ENCODE results near the gene COX18. TPM values are rescaled to one million over a fixed set of nuclear protein-coding genes. Genes with fewer than 3 reads are reported as not detected.

The COX18 gene
- total RNA-seq, 1 experiment from 2014 or later = 23.4 TPM

DNA sequence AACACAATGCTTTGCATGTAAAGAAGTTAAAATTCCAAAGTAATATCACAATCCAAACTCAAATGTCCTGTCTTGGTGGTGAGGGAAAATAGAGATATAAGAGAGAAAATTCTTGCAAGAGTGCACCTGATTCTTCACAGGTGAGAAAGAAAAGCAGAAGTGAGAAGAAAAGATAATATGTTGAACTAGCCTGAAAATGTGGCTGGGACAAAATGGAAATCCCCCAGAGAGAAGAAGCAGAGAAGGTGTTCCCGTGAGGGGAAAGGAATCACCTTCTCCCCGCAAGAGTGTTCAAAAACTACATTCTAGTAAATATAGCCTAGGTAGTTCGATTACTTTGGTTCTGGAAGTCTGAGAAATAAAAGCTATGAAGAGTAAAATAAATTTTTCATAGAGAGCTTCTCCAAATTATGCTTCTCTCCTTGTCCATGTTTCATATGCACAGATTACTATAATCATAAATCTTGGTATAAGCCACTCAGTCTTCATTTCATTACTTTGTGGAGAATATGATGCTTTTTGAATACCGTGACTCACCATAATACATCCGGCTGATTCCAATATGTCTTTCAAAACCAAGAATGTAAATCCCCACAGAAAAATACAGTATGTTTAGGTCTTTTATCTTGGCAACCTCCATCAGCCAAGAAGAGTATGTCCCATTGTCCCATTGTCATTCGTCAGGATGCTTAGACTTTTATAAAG lies 63.1 kb downstream of the COX18 start:
- no peak for DNase-seq (ENCODE audit: low read depth)
- in situ Hi-C loops (cut with HindIII; ENCODE audit: low pct_unique_long_range_greater_than_20kb, low sequenced_read_pairs) = no loop called here

DNA sequence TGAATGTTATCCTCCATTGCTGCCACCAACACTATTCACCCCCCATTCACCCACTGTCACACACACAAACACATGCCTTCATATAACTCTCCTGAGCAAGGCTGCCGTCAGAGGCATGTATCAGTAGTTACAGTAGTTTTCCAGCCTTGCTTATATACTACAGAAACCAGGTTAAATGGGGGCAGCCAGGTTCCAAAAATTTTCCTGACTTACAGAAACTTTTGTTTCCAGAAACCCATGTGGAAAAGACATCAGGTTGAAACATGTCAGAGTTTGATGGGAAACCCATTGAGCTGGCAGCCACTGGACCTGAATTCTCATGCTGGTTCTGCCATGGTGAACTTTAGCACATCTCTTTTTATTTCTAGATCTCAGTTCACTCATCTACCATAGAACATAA lies 64.0 kb downstream of the COX18 start:
- in situ Hi-C loops (cut with HindIII; ENCODE audit: low pct_unique_long_range_greater_than_20kb, low sequenced_read_pairs) = no loop called here
- DNase-seq (ENCODE audit: low read depth) = no peak

Other genes starting within 250 kb of the COX18 start
- gene ANKRD17, start 189.1 kb upstream of the COX18 start, total RNA-seq (2014; rRNA removed; shearing (Covaris generic); ENCODE audit: low replicate concordance) = 20.5 and 46.7 TPM in 2 replicates